ENCODE measurements around the gene STON2. TPM values are rescaled to one million over a fixed set of nuclear protein-coding genes. Genes with fewer than 3 reads are reported as not detected.
A peak's percentile ranks its signal among the peaks of the same experiment; 100 is the strongest.

STON2 gene
- total and polyA plus RNA-seq, 2 donors from 2014 or later: 14.8 to 86.6 TPM

DNA sequence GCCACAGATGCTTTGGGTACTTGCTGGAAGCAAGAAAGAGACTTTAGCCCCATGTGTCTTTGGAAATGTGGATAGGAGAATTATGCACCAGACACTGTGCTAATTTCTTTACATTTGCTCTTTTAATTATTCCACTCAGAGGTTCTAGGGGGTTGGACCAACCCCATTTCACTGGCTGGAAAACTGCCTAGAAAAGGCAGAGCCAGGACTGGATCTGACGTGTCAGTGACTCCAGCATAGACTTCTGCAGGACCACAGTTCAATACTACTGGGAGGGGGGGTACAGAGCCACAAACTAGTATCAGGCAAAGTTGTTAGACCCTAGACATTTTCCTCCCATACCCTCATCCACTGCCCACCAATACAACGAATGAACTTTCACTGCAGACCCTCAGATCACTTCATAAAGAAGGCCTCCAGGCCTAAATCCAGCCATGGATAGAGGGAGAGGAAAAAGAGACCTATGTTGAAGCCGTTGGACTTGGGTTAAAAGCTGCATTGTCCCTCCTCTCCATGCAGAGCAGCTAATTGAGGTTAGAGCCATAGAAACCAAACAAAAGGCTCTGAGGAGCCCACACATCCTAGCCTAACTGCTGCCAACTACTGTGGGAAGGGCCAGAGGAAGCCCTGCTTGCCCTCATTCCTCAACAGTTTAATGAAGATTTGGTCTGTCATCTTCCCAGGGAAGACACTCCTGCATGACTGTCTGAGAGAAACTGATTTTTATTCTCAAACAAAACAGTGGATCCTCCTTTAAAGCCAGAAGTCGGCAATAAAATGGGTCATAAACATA lies 68.7 kb downstream of the STON2 start:
- no peak overlapping the region for H3K9ac ChIP-seq (ENCODE audit: low read length in 3 of 3)
- no peak overlapping the region for H3K4me3 ChIP-seq (ENCODE audit: low read length in 3 of 3)
- DNase-seq (no peak), FAIRE-seq (no peak)
- H3K36me3 ChIP-seq (ENCODE audit: control insufficient read depth in 2 of 3, insufficient read depth in 3 of 3, low read length in 3 of 3): no peaks in the 10 kb centered on the region
- peaks cover 0 to 15% (median 11%) of the 10 kb centered on the region in 3 donors for H3K4me1 ChIP-seq (ENCODE audit: control insufficient read depth in 2 of 3, insufficient read depth in 2 of 3, low read depth in 1 of 3, low read length in 3 of 3)
- intact Hi-C loops (cut with DNase I): no loop called here
- no peaks in the 10 kb centered on the region for H3K9me3 ChIP-seq (ENCODE audit: control insufficient read depth in 2 of 3, insufficient read depth in 1 of 3, low read length in 3 of 3)
- no peak overlapping the region for H3K27ac ChIP-seq (ENCODE audit: low read depth in 2 of 2, low read length in 2 of 2)
- TF ChIP-seq, protein P1, sequence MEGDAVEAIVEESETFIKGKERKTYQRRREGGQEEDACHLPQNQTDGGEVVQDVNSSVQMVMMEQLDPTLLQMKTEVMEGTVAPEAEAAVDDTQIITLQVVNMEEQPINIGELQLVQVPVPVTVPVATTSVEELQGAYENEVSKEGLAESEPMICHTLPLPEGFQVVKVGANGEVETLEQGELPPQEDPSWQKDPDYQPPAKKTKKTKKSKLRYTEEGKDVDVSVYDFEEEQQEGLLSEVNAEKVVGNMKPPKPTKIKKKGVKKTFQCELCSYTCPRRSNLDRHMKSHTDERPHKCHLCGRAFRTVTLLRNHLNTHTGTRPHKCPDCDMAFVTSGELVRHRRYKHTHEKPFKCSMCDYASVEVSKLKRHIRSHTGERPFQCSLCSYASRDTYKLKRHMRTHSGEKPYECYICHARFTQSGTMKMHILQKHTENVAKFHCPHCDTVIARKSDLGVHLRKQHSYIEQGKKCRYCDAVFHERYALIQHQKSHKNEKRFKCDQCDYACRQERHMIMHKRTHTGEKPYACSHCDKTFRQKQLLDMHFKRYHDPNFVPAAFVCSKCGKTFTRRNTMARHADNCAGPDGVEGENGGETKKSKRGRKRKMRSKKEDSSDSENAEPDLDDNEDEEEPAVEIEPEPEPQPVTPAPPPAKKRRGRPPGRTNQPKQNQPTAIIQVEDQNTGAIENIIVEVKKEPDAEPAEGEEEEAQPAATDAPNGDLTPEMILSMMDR (IDR thresholded peaks at IDR 0.05; ENCODE audit: borderline replicate concordance, extremely low read depth, insufficient read depth): no peak
- H3K27me3 ChIP-seq (ENCODE audit: control insufficient read depth, insufficient read depth, low read length): no peaks in the 10 kb centered on the region

DNA sequence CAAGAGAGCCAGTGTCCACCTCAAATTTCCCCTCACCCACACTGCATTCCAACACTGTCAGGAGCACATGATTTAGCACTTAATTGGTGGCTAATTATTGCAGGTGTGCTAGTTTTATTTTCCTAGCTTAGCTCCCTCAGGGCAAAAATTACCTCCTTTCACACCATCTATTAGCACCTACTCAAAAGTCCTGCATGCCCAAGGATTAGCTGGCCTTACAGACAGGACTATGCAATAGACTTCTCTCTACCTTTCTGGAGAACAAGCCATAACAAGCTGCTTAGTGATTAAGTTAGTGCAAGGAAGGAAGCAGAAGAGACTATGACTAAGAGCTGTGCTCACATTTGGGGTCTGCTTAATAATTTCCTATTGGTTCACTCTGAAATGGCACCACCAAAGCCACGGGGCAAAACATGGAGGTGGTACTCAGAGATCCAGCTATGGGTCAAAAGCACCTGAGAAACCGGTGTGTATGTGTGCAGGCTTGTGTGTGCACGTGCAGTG lies 69.5 kb downstream of the STON2 start:
- FAIRE-seq: no peak
- TF ChIP-seq, protein P1 (IDR thresholded peaks at IDR 0.05; ENCODE audit: borderline replicate concordance, extremely low read depth, insufficient read depth): no peak

DNA sequence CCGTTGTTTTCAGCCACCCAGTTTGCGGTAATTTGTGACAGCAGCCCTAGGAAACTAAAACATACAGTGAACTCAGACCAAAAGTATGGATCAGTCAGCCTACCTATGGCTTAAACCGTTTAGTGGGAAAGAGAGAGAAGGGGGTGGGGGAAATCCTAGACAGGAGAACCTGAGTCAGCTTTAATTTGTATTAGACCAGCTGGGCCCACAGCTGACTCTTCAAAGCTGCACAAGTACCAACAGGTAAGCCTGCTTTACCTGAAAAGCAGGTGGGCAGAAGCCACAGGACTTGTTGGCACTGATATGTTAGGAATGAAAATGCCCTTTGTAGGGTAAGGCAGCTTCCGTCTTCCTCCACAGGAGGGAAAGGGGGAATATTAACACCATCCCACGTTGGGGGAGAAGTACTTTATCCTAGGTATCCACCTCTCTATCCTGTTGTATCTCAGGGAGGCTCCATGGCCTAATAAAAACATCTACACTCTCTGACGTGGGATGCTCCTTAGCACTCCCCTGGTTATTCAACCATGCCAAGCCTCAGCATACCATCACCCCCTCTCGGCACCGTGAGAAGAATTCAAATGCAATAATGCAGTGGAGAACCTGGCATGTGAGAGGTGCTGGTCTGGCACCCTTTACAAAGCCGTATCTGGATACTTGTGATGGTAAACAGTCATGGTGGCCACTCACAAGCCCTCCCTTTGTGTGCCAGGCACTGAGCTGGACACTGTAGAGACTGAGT lies 70.3 kb downstream of the STON2 start:
- Histone ChIP-seq H3K9ac (ENCODE audit: low read length in 3 of 3) (no peak overlapping the region), H3K9me3 (ENCODE audit: control insufficient read depth in 2 of 3, insufficient read depth in 1 of 3, low read length in 3 of 3) (no peaks in the 10 kb centered on the region), H3K27me3 (ENCODE audit: control insufficient read depth, insufficient read depth, low read length) (no peaks in the 10 kb centered on the region), H3K27ac (ENCODE audit: low read depth in 2 of 2, low read length in 2 of 2) (no peak overlapping the region), H3K4me3 (ENCODE audit: low read length in 3 of 3) (no peak overlapping the region), H3K4me1 (ENCODE audit: control insufficient read depth in 2 of 3, insufficient read depth in 2 of 3, low read depth in 1 of 3, low read length in 3 of 3) (peaks cover 0 to 12% (median 11%) of the 10 kb centered on the region in 3 donors), H3K36me3 (ENCODE audit: control insufficient read depth in 2 of 3, insufficient read depth in 3 of 3, low read length in 3 of 3) (no peaks in the 10 kb centered on the region)
- TF ChIP-seq, protein P1 (IDR thresholded peaks at IDR 0.05; ENCODE audit: borderline replicate concordance, extremely low read depth, insufficient read depth): no peak
- intact Hi-C loops (cut with DNase I): no loop called here
- FAIRE-seq: no peak
- peak in 4 of 5 donors; percentile 26 to 69 (median 54) for DNase-seq

More for the DNA sequence above, 69.5 kb downstream of the STON2 start:
- peak in 2 of 5 donors; percentile 42 to 51 for DNase-seq
- Histone ChIP-seq H3K36me3 (ENCODE audit: control insufficient read depth in 2 of 3, insufficient read depth in 3 of 3, low read length in 3 of 3) (no peaks in the 10 kb centered on the region), H3K4me3 (ENCODE audit: low read length in 3 of 3) (no peak overlapping the region), H3K9me3 (ENCODE audit: control insufficient read depth in 2 of 3, insufficient read depth in 1 of 3, low read length in 3 of 3) (no peaks in the 10 kb centered on the region), H3K9ac (ENCODE audit: low read length in 3 of 3) (no peak overlapping the region), H3K4me1 (ENCODE audit: control insufficient read depth in 2 of 3, insufficient read depth in 2 of 3, low read depth in 1 of 3, low read length in 3 of 3) (peaks cover 0 to 12% (median 11%) of the 10 kb centered on the region in 3 donors), H3K27me3 (ENCODE audit: control insufficient read depth, insufficient read depth, low read length) (no peaks in the 10 kb centered on the region), H3K27ac (ENCODE audit: low read depth in 2 of 2, low read length in 2 of 2) (no peak overlapping the region)
- intact Hi-C loops (cut with DNase I): no loop called here

Data from kidney (tissue), 14 donors.